Measurements from ENCODE around the gene INTS1. TPM values are rescaled to one million over a fixed set of nuclear protein-coding genes. Genes with fewer than 3 reads are reported as not detected.
"Not testable (repeated sequence)": the region's sequence is repeated elsewhere in the genome, so short reads cannot be mapped to it uniquely, and the experiment has no call there.

Gene INTS1
- total RNA-seq, 1 donor from 2014 or later, result 80.7 TPM

GRCh38 chr7:1444214-1444924, 59.8 kb downstream of the INTS1 start:
- no peak for DNase-seq (ENCODE audit: low spot score in 2 of 2)
- intact Hi-C loops (cut with DNase I), result no loop called here
- TF ChIP-seq CTCF (IDR thresholded peaks at IDR 0.05), result no peak
- Histone ChIP-seq H3K4me3 (no peak overlapping the region), H3K36me3 (peaks cover 26 to 35% of the 10 kb centered on the region in 2 donors), H3K9me3 (no peaks in the 10 kb centered on the region), H3K27me3 (no peaks in the 10 kb centered on the region), H3K4me1 (no peaks in the 10 kb centered on the region), H3K27ac (no peak overlapping the region)

GRCh38 chr7:1443587-1444200, 60.5 kb downstream of the INTS1 start:
- H3K4me3 ChIP-seq; H3K4me1 ChIP-seq; intact Hi-C loops (cut with DNase I); H3K9me3 ChIP-seq; DNase-seq (ENCODE audit: low spot score in 2 of 2); H3K27me3 ChIP-seq; H3K27ac ChIP-seq: not testable (repeated sequence)
- peaks cover 26 to 31% of the 10 kb centered on the region in 2 donors for H3K36me3 ChIP-seq

GRCh38 chr7:1442355-1443124, 61.6 kb downstream of the INTS1 start:
- no peak overlapping the region for H3K4me3 ChIP-seq
- H3K4me1 ChIP-seq, result no peaks in the 10 kb centered on the region
- no peak overlapping the region for H3K27ac ChIP-seq
- no peak for TF ChIP-seq CTCF (IDR thresholded peaks at IDR 0.05)
- H3K9me3 ChIP-seq, result no peaks in the 10 kb centered on the region
- intact Hi-C loops (cut with DNase I), result no loop called here
- DNase-seq (ENCODE audit: low spot score in 2 of 2), result no peak
- peaks cover 35 to 36% of the 10 kb centered on the region in 2 donors for H3K36me3 ChIP-seq
- no peaks in the 10 kb centered on the region for H3K27me3 ChIP-seq

- no peak for DNase-seq (ENCODE audit: low spot score in 2 of 2)
- Histone ChIP-seq H3K9me3 (no peaks in the 10 kb centered on the region), H3K27me3 (no peaks in the 10 kb centered on the region), H3K4me1 (no peaks in the 10 kb centered on the region), H3K36me3 (peaks cover 38 to 41% of the 10 kb centered on the region in 2 donors), H3K27ac (no peak overlapping the region), H3K4me3 (no peak overlapping the region)
- no peak for TF ChIP-seq CTCF (IDR thresholded peaks at IDR 0.05)
- intact Hi-C loops (cut with DNase I), result no loop called here
These were observed 62.4 kb downstream of the INTS1 start for GRCh38 chr7:1441615-1442354.

GRCh38 chr7:1440620-1441019, 63.6 kb downstream of the INTS1 start:
- peaks cover 43% of the 10 kb centered on the region in 2 donors for H3K36me3 ChIP-seq

More at GRCh38 chr7:1440620-1441019, 63.6 kb downstream of the INTS1 start:
- no peak for TF ChIP-seq CTCF (IDR thresholded peaks at IDR 0.05)
- Histone ChIP-seq H3K27ac (no peak overlapping the region), H3K27me3 (no peaks in the 10 kb centered on the region), H3K9me3 (no peaks in the 10 kb centered on the region), H3K4me3 (no peak overlapping the region), H3K4me1 (no peaks in the 10 kb centered on the region)
- intact Hi-C loops (cut with DNase I), result no loop called here
- no peak for DNase-seq (ENCODE audit: low spot score in 2 of 2)
